ENCODE data around the gene ATG3.
"Not testable (repeated sequence)": the region's sequence is repeated elsewhere in the genome, so short reads cannot be mapped to it uniquely, and the experiment has no call there.

DNA sequence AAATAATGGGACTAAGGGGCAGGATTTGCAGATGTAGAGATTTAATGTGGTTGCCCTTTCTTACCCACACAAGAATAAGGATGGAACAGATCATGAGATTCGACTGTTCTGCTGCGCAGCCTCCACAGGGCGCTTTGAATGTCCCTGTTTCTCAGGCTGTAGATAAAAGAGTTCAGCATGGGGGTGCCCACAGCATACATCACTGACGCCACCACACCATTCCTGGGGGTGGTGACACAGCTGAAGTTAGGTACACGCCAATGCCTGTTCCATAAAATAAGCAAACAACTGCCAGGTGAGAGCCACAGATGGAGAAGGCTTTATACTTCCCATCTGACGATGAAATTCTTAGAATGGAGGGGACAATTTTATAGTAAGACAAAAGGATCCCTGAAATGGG, 37.6 kb downstream of the ATG3 start:
- TF ChIP-seq, protein P1, sequence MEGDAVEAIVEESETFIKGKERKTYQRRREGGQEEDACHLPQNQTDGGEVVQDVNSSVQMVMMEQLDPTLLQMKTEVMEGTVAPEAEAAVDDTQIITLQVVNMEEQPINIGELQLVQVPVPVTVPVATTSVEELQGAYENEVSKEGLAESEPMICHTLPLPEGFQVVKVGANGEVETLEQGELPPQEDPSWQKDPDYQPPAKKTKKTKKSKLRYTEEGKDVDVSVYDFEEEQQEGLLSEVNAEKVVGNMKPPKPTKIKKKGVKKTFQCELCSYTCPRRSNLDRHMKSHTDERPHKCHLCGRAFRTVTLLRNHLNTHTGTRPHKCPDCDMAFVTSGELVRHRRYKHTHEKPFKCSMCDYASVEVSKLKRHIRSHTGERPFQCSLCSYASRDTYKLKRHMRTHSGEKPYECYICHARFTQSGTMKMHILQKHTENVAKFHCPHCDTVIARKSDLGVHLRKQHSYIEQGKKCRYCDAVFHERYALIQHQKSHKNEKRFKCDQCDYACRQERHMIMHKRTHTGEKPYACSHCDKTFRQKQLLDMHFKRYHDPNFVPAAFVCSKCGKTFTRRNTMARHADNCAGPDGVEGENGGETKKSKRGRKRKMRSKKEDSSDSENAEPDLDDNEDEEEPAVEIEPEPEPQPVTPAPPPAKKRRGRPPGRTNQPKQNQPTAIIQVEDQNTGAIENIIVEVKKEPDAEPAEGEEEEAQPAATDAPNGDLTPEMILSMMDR (IDR thresholded peaks at IDR 0.05; ENCODE audit: control extremely low read depth in 1 of 3, insufficient read depth in 1 of 3, low read depth in 1 of 3, low read length in 3 of 3) = not testable (repeated sequence)
- TF ChIP-seq, protein P2, sequence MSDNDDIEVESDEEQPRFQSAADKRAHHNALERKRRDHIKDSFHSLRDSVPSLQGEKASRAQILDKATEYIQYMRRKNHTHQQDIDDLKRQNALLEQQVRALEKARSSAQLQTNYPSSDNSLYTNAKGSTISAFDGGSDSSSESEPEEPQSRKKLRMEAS (IDR thresholded peaks at IDR 0.05) = not testable (repeated sequence)
- TF ChIP-seq POLR2A (IDR thresholded peaks at IDR 0.05; ENCODE audit: control extremely low read depth in 1 of 2, low read depth in 2 of 2, low read length in 2 of 2) = not testable (repeated sequence)
